ENCODE results near the gene DIS3L2. TPM values are rescaled to one million over a fixed set of nuclear protein-coding genes. Genes with fewer than 3 reads are reported as not detected.

Gene DIS3L2
- total RNA-seq, 2 experiments from 2014 or later, result 20.2 to 20.6 TPM

GRCh38 chr2:232001073-232001472 is 39.6 kb downstream of the DIS3L2 start:
- no peak overlapping the region for H2AFZ ChIP-seq (ENCODE audit: low read length)
- no peak overlapping the region for H3K27ac ChIP-seq (ENCODE audit: low read depth, low read length, poor library complexity, severe bottlenecking)
- no peak overlapping the region for H3K4me3 ChIP-seq (ENCODE audit: low read depth, low read length, poor library complexity, severe bottlenecking)
- BruUV-seq (replicated peaks), result no TSS peak
- H3K9me2 ChIP-seq (ENCODE audit: insufficient read depth, low read length), result no peaks in the 10 kb centered on the region
- H3K79me2 ChIP-seq (ENCODE audit: insufficient read depth, low read depth, low read length), result no peaks in the 10 kb centered on the region
- no peaks in the 10 kb centered on the region for H3K9me3 ChIP-seq (ENCODE audit: low read length)
- no peak overlapping the region for H3K4me2 ChIP-seq (ENCODE audit: low read length)
- H3K36me3 ChIP-seq (ENCODE audit: insufficient read depth, low read length), result no peaks in the 10 kb centered on the region
- CTCF ChIA-PET (ENCODE audit: unreplicated experiment), result no interaction called here
- POLR2A ChIA-PET, result interaction anchor here (0.6 to 0.7 kb wide), 2 partner anchors 107 to 113 kb away, joined by 4 to 5 read pairs; no protein-coding TSS in a partner anchor
- no peak for DNase-seq (ENCODE audit: low spot score)
- no peak for TF ChIP-seq EZH2phosphoT487 (IDR thresholded peaks at IDR 0.05; ENCODE audit: borderline replicate concordance, low read depth, low read length)
- TF ChIP-seq, protein P1, sequence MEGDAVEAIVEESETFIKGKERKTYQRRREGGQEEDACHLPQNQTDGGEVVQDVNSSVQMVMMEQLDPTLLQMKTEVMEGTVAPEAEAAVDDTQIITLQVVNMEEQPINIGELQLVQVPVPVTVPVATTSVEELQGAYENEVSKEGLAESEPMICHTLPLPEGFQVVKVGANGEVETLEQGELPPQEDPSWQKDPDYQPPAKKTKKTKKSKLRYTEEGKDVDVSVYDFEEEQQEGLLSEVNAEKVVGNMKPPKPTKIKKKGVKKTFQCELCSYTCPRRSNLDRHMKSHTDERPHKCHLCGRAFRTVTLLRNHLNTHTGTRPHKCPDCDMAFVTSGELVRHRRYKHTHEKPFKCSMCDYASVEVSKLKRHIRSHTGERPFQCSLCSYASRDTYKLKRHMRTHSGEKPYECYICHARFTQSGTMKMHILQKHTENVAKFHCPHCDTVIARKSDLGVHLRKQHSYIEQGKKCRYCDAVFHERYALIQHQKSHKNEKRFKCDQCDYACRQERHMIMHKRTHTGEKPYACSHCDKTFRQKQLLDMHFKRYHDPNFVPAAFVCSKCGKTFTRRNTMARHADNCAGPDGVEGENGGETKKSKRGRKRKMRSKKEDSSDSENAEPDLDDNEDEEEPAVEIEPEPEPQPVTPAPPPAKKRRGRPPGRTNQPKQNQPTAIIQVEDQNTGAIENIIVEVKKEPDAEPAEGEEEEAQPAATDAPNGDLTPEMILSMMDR (conservative IDR thresholded peaks at IDR 0.05; ENCODE audit: low read length), result no peak
- H3K4me1 ChIP-seq (ENCODE audit: insufficient read depth, low read length, poor library complexity, severe bottlenecking), result no peaks in the 10 kb centered on the region
- intact Hi-C loops (cut with micrococcal nuclease; ENCODE audit: unreplicated experiment), result no loop called here
- H4K20me1 ChIP-seq (ENCODE audit: insufficient read depth, low read length), result 0 out of 2 replicates have a peak, but pooled peaks cover 4% of the 10 kb centered on the region

- H3K4me3 ChIP-seq (ENCODE audit: low read depth, low read length, poor library complexity, severe bottlenecking), result no peak overlapping the region
- no peaks in the 10 kb centered on the region for H4K20me1 ChIP-seq (ENCODE audit: insufficient read depth, low read length)
- BruUV-seq (replicated peaks), result no TSS peak
- no peaks in the 10 kb centered on the region for H3K4me1 ChIP-seq (ENCODE audit: insufficient read depth, low read length, poor library complexity, severe bottlenecking)
- no peak for DNase-seq (ENCODE audit: low spot score)
- no peaks in the 10 kb centered on the region for H3K9me2 ChIP-seq (ENCODE audit: insufficient read depth, low read length)
- intact Hi-C loops (cut with micrococcal nuclease; ENCODE audit: unreplicated experiment), result no loop called here
- no peak overlapping the region for H3K27ac ChIP-seq (ENCODE audit: low read depth, low read length, poor library complexity, severe bottlenecking)
- H2AFZ ChIP-seq (ENCODE audit: low read length), result no peak overlapping the region
- no peaks in the 10 kb centered on the region for H3K79me2 ChIP-seq (ENCODE audit: insufficient read depth, low read depth, low read length)
- H3K36me3 ChIP-seq (ENCODE audit: insufficient read depth, low read length), result no peaks in the 10 kb centered on the region
- TF ChIP-seq, protein P1 (conservative IDR thresholded peaks at IDR 0.05; ENCODE audit: low read length), result no peak
- TF ChIP-seq EZH2phosphoT487 (IDR thresholded peaks at IDR 0.05; ENCODE audit: borderline replicate concordance, low read depth, low read length), result no peak
- H3K9me3 ChIP-seq (ENCODE audit: low read length), result no peaks in the 10 kb centered on the region
- CTCF ChIA-PET (ENCODE audit: unreplicated experiment), result no interaction called here
- POLR2A ChIA-PET, result interaction anchor here (0.6 kb wide), 1 partner anchor 422 kb away, joined by 3 read pairs; no protein-coding TSS in a partner anchor
- no peak overlapping the region for H3K4me2 ChIP-seq (ENCODE audit: low read length)
These were observed 44.7 kb downstream of the DIS3L2 start for GRCh38 chr2:232006253-232006652.

- no peak overlapping the region for H2AFZ ChIP-seq (ENCODE audit: low read length)
- no peak for DNase-seq (ENCODE audit: low spot score)
- intact Hi-C loops (cut with micrococcal nuclease; ENCODE audit: unreplicated experiment), result no loop called here
- no peak for TF ChIP-seq EZH2phosphoT487 (IDR thresholded peaks at IDR 0.05; ENCODE audit: borderline replicate concordance, low read depth, low read length)
- TF ChIP-seq, protein P1 (conservative IDR thresholded peaks at IDR 0.05; ENCODE audit: low read length), result no peak
- H3K79me2 ChIP-seq (ENCODE audit: insufficient read depth, low read depth, low read length), result no peaks in the 10 kb centered on the region
- no peak overlapping the region for H3K27ac ChIP-seq (ENCODE audit: low read depth, low read length, poor library complexity, severe bottlenecking)
- H3K4me2 ChIP-seq (ENCODE audit: low read length), result no peak overlapping the region
- H3K9me3 ChIP-seq (ENCODE audit: low read length), result no peaks in the 10 kb centered on the region
- H3K4me3 ChIP-seq (ENCODE audit: low read depth, low read length, poor library complexity, severe bottlenecking), result no peak overlapping the region
- no TSS peak for BruUV-seq (replicated peaks)
- no peaks in the 10 kb centered on the region for H4K20me1 ChIP-seq (ENCODE audit: insufficient read depth, low read length)
- H3K9me2 ChIP-seq (ENCODE audit: insufficient read depth, low read length), result no peaks in the 10 kb centered on the region
- POLR2A ChIA-PET, result no interaction called here
- CTCF ChIA-PET (ENCODE audit: unreplicated experiment), result no interaction called here
- H3K4me1 ChIP-seq (ENCODE audit: insufficient read depth, low read length, poor library complexity, severe bottlenecking), result no peaks in the 10 kb centered on the region
- no peaks in the 10 kb centered on the region for H3K36me3 ChIP-seq (ENCODE audit: insufficient read depth, low read length)
These were observed 47.6 kb downstream of the DIS3L2 start for GRCh38 chr2:232008907-232009638.

Data from OCI-LY7 (cell line).